ENCODE data around the gene PCDHGB1. TPM values are rescaled to one million over a fixed set of nuclear protein-coding genes. Genes with fewer than 3 reads are reported as not detected.

PCDHGB1 gene
- total RNA-seq, 1 experiment from 2014 or later: 5.6 TPM

DNA sequence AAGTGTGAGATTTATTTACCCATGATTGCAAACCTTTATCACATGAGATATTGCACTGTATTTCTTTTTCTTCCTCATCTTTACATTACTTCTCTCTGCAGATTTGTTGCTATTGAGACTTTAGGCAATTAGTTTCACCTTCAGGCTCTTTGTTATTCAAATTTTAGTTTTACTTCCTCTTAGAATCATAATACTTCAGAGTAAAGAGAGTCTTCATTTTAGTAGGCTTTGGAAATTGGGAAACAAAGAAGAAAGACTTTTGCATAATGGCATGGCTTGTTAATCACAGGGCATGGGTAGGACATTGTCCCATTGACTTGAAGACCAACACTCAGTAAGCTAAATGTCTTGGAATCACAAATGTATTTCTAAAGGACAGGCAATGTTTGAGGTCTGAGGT is 12.8 kb downstream of the PCDHGB1 start:
- Mint-ChIP-seq H3K27ac (no peak overlapping the region), H3K9me3 (peaks cover 60% of the 10 kb centered on the region), H3K4me1 (peaks cover 27% of the 10 kb centered on the region), H3K27me3 (ENCODE audit: low read depth) (peaks cover 21% of the 10 kb centered on the region), H3K4me3 (peak overlapping the region; percentile 2; the same call in 1 of the 2 replicates), H3K36me3 (peaks cover 65% of the 10 kb centered on the region)
- CTCF ChIA-PET: interaction anchor here (0.8 to 1.3 kb wide), 5 partner anchors 25 to 201 kb away, joined by 3 to 5 read pairs (median 3); partner anchors contain the start of genes PCDHB14, PCDHB15 and PCDHGB4
- no peak for TF ChIP-seq NFE2L1 (CRISPR knock-in tag; IDR thresholded peaks at IDR 0.05)
- TF ChIP-seq, protein P1, sequence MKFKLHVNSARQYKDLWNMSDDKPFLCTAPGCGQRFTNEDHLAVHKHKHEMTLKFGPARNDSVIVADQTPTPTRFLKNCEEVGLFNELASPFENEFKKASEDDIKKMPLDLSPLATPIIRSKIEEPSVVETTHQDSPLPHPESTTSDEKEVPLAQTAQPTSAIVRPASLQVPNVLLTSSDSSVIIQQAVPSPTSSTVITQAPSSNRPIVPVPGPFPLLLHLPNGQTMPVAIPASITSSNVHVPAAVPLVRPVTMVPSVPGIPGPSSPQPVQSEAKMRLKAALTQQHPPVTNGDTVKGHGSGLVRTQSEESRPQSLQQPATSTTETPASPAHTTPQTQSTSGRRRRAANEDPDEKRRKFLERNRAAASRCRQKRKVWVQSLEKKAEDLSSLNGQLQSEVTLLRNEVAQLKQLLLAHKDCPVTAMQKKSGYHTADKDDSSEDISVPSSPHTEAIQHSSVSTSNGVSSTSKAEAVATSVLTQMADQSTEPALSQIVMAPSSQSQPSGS (CRISPR knock-in tag; IDR thresholded peaks at IDR 0.05; ENCODE audit: borderline replicate concordance, low read depth): no peak
- no peak for TF ChIP-seq ZNF138 (CRISPR knock-in tag; conservative IDR thresholded peaks at IDR 0.05)
- no peak for TF ChIP-seq OVOL2 (CRISPR knock-in tag; IDR thresholded peaks at IDR 0.05; ENCODE audit: borderline replicate concordance)
- TF ChIP-seq, protein P2, sequence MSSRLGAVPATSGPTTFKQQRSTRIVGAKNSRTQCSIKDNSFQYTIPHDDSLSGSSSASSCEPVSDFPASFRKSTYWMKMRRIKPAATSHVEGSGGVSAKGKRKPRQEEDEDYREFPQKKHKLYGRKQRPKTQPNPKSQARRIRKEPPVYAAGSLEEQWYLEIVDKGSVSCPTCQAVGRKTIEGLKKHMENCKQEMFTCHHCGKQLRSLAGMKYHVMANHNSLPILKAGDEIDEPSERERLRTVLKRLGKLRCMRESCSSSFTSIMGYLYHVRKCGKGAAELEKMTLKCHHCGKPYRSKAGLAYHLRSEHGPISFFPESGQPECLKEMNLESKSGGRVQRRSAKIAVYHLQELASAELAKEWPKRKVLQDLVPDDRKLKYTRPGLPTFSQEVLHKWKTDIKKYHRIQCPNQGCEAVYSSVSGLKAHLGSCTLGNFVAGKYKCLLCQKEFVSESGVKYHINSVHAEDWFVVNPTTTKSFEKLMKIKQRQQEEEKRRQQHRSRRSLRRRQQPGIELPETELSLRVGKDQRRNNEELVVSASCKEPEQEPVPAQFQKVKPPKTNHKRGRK (CRISPR knock-in tag; IDR thresholded peaks at IDR 0.05; ENCODE audit: borderline replicate concordance): no peak
- no peak for TF ChIP-seq GABPB1 (CRISPR knock-in tag; IDR thresholded peaks at IDR 0.05)
- TF ChIP-seq ESRRA (CRISPR knock-in tag; IDR thresholded peaks at IDR 0.05; ENCODE audit: borderline replicate concordance): no peak
- no peak for TF ChIP-seq ZNF219 (CRISPR knock-in tag; IDR thresholded peaks at IDR 0.05; ENCODE audit: borderline replicate concordance)
- TF ChIP-seq, protein P3, sequence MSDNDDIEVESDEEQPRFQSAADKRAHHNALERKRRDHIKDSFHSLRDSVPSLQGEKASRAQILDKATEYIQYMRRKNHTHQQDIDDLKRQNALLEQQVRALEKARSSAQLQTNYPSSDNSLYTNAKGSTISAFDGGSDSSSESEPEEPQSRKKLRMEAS (CRISPR knock-in tag; IDR thresholded peaks at IDR 0.05): no peak
- TF ChIP-seq CREB1 (CRISPR knock-in tag; IDR thresholded peaks at IDR 0.05): no peak
- TF ChIP-seq ZNF423 (CRISPR knock-in tag; IDR thresholded peaks at IDR 0.05): no peak
- no peak for TF ChIP-seq RELA (CRISPR knock-in tag; IDR thresholded peaks at IDR 0.05; ENCODE audit: borderline replicate concordance)
- TF ChIP-seq, protein P4, sequence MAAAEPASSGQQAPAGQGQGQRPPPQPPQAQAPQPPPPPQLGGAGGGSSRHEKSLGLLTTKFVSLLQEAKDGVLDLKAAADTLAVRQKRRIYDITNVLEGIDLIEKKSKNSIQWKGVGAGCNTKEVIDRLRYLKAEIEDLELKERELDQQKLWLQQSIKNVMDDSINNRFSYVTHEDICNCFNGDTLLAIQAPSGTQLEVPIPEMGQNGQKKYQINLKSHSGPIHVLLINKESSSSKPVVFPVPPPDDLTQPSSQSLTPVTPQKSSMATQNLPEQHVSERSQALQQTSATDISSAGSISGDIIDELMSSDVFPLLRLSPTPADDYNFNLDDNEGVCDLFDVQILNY (CRISPR knock-in tag; IDR thresholded peaks at IDR 0.05): no peak
- TF ChIP-seq FOXP1 (CRISPR knock-in tag; IDR thresholded peaks at IDR 0.05; ENCODE audit: borderline replicate concordance): no peak
- TF ChIP-seq ZNF671 (CRISPR knock-in tag; IDR thresholded peaks at IDR 0.05): no peak
- no peak for TF ChIP-seq ZNF121 (CRISPR knock-in tag; IDR thresholded peaks at IDR 0.05)
- no peak for DNase-seq (ENCODE audit: low spot score)
- ATAC-seq: no peak
- POLR2A ChIA-PET: no interaction called here

DNA sequence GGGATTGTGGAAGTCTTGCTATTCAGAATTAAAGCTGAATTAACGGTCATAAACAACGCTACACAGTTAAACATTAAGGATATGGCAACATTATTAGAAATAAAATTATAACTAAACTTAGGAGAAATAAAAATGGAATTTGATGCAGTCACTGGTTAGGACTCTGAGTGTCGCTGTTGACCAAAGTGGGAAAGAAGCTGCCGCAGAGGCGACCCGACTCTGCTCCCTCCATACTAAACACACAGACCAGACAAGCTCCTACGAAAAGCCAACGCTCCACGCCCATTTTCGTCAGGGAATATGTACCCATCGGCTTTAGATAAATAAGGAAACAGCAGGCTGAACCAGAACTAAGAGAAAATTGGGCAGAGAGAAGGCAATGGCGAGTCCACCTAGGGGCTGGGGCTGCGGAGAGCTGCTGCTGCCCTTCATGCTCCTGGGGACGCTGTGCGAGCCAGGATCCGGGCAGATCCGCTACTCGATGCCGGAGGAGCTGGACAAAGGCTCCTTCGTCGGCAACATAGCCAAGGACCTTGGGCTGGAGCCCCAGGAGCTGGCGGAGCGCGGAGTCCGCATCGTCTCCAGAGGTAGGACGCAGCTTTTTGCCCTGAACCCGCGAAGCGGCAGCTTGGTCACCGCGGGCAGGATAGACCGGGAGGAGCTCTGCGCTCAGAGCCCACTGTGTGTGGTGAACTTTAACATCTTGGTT is 14.2 kb downstream of the PCDHGB1 start, which contains the start of gene PCDHGA5:
Gene PCDHGA5, plus strand, starts transcription at position 211 of the 709 bp plus-strand sequence. Its CDS starts 169 bp downstream, at position 380.
- H3K9me3 Mint-ChIP-seq: peaks cover 60% of the 10 kb centered on the region
- peak within 1 kb of the TSS; percentile 2; the same call in 1 of the 2 replicates for H3K4me3 Mint-ChIP-seq
- H3K4me1 Mint-ChIP-seq: peaks cover 27% of the 10 kb centered on the region
- H3K27me3 Mint-ChIP-seq (ENCODE audit: low read depth): peaks cover 21% of the 10 kb centered on the region
- ChIA-PET CTCF (interaction anchor here (0.5 to 2.1 kb wide), 17 partner anchors 10 to 203 kb away, joined by 3 to 11 read pairs (median 4); partner anchors contain the start of genes PCDHB10, PCDHB11, PCDHB14 and PCDHB15), POLR2A (no interaction called here)
- DNase-seq (ENCODE audit: low spot score) (no peak), ATAC-seq (no peak)
- H3K36me3 Mint-ChIP-seq: peaks cover 65% of the 10 kb centered on the region
- no peak for TF ChIP-seq ATF1 (CRISPR knock-in tag; IDR thresholded peaks at IDR 0.05)
- TF ChIP-seq, protein P5, sequence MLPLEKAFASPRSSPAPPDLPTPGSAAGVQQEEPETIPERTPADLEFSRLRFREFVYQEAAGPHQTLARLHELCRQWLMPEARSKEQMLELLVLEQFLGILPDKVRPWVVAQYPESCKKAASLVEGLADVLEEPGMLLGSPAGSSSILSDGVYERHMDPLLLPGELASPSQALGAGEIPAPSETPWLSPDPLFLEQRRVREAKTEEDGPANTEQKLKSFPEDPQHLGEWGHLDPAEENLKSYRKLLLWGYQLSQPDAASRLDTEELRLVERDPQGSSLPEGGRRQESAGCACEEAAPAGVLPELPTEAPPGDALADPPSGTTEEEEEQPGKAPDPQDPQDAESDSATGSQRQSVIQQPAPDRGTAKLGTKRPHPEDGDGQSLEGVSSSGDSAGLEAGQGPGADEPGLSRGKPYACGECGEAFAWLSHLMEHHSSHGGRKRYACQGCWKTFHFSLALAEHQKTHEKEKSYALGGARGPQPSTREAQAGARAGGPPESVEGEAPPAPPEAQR (CRISPR knock-in tag; IDR thresholded peaks at IDR 0.05): no peak
- TF ChIP-seq, protein P6, sequence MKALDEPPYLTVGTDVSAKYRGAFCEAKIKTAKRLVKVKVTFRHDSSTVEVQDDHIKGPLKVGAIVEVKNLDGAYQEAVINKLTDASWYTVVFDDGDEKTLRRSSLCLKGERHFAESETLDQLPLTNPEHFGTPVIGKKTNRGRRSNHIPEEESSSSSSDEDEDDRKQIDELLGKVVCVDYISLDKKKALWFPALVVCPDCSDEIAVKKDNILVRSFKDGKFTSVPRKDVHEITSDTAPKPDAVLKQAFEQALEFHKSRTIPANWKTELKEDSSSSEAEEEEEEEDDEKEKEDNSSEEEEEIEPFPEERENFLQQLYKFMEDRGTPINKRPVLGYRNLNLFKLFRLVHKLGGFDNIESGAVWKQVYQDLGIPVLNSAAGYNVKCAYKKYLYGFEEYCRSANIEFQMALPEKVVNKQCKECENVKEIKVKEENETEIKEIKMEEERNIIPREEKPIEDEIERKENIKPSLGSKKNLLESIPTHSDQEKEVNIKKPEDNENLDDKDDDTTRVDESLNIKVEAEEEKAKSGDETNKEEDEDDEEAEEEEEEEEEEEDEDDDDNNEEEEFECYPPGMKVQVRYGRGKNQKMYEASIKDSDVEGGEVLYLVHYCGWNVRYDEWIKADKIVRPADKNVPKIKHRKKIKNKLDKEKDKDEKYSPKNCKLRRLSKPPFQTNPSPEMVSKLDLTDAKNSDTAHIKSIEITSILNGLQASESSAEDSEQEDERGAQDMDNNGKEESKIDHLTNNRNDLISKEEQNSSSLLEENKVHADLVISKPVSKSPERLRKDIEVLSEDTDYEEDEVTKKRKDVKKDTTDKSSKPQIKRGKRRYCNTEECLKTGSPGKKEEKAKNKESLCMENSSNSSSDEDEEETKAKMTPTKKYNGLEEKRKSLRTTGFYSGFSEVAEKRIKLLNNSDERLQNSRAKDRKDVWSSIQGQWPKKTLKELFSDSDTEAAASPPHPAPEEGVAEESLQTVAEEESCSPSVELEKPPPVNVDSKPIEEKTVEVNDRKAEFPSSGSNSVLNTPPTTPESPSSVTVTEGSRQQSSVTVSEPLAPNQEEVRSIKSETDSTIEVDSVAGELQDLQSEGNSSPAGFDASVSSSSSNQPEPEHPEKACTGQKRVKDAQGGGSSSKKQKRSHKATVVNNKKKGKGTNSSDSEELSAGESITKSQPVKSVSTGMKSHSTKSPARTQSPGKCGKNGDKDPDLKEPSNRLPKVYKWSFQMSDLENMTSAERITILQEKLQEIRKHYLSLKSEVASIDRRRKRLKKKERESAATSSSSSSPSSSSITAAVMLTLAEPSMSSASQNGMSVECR (CRISPR knock-in tag; IDR thresholded peaks at IDR 0.05; ENCODE audit: borderline replicate concordance): no peak
- TF ChIP-seq, protein P7, sequence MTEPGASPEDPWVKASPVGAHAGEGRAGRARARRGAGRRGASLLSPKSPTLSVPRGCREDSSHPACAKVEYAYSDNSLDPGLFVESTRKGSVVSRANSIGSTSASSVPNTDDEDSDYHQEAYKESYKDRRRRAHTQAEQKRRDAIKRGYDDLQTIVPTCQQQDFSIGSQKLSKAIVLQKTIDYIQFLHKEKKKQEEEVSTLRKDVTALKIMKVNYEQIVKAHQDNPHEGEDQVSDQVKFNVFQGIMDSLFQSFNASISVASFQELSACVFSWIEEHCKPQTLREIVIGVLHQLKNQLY (CRISPR knock-in tag; IDR thresholded peaks at IDR 0.05): no peak
- no peak within 1 kb of the TSS for H3K27ac Mint-ChIP-seq

Data from WTC11 (cell line).